ENCODE measurements around the gene RNPEPL1.

DNA sequence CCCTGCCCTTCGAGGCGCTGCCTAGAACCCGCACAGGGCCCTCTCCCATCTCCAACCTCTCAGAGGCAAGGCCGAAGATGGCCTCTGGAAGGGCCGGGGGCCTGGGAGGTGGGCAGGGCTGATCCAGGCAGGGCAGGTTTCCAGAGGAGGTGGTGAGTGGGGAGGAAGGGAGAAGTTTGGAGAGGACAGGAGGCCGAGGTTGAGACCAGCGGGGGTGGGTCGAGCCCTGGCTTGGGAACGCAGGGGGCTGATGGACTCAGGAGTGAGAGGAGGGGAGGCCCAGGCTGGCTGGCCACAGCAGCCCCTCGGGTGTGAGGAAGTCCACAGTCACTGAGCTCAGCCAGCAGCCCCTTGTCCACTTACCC, 28.8 kb downstream of the RNPEPL1 start:
- no peak for TF ChIP-seq EZH2 (IDR thresholded peaks at IDR 0.05)
- TF ChIP-seq FOXP2 (optimal IDR thresholded peaks at IDR 0.05; ENCODE audit: control extremely low read depth, extremely low read length, insufficient read depth) = no peak

Measured in SK-N-MC (cell line).